ENCODE results near the gene KIF3B.
"Not testable (repeated sequence)": the region's sequence is repeated elsewhere in the genome, so short reads cannot be mapped to it uniquely, and the experiment has no call there.

The KIF3B gene

DNA sequence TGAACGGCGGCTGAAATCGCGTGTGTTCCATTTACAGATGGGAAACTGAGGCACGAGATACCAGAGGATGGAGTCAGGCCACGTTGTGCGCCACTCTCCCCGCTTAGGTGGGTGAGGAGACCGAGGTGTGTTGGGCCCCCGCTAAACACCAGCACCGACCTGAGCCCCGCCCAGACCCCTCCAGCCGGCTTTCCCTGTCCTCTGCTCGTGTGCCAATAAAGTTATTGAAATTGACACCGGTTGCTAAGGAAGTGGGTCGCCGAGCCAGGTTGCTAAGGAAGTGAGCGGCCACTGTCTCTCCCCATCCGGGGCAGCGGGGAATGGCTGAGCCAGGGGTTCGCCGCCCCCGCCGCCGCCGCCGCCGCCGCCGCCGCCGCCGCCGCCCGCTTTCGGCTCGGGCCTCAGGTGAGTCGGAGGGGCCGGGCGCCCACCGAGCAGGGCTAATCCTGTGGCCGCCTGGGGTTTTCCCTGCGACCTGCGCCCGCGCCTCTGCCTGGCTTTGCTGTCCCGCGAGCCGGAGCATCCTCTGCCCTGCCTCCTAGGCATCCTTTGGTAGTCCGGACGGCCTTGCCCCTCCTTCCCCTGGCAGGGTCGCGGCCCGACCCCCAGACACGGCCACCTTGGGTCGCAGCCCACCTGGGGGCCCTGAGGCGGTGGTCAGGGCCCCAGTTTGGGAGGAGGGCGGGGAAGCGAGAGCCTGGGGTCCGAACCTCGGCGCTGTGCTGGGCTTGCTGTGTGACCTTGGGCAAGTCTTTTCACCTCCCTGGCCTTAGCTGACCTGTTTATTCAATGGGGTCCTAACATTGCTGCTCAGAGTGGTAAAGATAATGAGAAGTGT is at the start of gene KIF3B:
Gene KIF3B, plus strand, starts transcription at position 291 of the 838 bp plus-strand sequence. CDS start 32,127 bp downstream, outside the sequence.
- DNase-seq = peak; percentile 87 to 90

DNA sequence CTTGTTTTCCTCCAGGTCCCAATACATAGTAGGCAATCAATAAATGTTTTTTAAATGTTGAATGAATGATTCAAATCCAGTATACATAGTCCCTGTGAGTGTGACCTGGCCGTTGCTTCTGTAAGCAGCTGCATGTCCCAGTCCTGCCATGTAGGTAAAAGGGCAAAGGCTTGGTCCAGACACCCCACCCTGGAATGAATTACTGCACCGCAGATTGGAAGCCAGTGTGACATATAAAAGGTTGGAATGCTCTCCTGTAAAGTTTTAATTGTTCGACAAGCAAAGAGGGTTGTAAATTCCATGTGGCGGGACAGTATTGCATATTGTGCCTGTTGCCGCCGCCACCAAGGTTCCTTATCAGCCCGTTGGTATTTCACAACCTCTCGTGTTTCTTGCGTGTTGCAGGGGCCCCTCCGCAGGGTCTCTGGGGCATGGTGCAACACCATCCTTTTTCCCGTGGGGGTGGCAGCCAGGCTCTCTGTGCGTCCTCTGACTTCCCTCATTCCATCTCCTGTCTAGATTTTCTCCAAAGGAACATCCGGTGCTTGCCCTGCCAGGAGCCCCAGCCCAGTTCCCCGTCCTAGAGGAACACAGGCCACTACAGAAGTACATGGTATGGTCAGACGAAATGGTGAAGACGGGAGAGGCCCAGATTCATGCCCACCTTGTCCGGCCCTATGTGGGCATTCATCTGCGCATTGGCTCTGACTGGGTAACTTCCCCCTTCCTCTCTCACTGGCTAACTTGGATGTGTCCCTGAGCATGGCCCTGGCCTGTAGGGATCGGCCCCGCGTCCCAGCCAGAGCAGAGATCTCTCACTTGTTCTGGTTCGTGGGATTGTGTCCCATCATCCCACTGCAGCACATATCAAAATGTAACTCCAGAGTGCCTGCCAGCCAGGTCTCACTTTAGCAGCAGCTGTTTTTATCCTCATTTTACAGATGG is 49.4 kb upstream of the KIF3B start:
- DNase-seq = no peak

DNA sequence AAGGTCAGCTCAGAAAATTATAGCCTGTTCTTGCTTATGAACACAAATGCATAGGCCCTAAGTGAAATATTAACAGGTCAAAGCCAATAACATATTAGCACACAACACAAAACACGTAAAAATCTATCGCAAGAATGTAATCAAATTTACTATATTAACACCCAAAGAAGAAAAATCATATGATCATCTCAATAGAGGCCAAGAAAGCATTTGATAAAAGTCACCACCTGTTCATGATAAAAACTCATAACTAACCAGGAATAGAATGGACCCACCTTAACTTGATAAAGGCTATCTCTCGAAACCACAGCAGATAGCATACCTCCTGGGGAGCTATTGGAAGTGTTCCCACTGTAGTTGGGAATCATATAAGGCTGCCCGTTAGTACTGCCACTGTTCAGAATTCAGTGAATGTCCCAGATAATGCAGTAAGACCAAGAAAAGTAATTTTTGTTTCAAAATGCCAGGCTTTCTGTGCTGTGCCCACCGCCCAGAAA is 48.2 kb upstream of the KIF3B start:
- DNase-seq = no peak

DNA sequence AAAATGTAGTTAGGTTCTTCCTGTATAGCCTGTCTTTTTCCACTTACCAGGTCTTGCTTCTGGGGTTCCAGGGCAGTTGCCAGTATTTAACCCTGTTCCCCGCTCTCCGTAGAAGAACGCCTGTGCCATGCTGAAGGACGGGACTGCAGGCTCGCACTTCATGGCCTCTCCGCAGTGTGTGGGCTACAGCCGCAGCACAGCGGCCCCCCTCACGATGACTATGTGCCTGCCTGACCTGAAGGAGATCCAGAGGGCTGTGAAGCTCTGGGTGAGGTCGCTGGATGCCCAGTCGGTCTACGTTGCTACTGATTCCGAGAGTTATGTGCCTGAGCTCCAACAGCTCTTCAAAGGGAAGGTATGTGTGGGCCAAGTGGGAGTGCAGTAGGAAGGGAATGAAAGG is 46.7 kb upstream of the KIF3B start:
- DNase-seq = no peak

DNA sequence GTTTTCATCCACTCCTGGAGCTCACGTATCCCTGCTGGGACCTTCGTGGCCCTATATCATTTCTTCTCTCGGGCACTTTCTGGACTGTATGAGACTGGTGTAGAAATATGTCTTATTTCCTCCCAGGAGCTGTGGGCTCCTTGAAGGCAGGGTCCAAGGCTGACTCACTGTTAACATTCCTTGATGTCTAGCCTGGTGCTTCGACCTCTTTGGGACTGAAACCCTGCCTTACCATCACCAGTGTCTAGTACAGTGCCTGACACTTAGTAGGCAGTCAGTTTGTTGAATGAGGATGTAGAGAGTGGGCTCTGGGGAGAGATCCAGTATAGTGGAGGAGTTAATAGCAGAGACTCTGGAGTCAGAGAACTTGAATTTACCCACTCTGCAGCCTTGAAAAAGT is 46.2 kb upstream of the KIF3B start:
- DNase-seq = no peak

DNA sequence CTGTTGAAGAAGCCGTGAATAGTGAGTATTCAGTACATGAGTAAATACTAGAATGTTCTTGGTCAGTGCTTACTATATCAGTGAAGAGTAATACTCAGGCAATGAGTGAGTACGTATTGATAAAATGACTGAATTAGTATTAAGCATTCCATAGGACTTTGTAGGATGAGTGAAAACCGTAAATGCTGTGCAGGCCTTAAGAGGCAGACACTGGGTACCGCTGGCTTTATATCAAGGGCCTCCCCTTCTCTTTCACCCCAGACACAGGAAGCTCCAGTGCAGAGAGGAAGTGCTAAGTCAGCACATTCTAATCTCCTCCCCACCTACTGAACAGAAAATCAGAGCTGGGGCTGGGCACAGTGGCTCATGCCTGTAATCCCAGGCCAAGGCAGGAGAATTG is 45.6 kb upstream of the KIF3B start:
- no peak for DNase-seq

DNA sequence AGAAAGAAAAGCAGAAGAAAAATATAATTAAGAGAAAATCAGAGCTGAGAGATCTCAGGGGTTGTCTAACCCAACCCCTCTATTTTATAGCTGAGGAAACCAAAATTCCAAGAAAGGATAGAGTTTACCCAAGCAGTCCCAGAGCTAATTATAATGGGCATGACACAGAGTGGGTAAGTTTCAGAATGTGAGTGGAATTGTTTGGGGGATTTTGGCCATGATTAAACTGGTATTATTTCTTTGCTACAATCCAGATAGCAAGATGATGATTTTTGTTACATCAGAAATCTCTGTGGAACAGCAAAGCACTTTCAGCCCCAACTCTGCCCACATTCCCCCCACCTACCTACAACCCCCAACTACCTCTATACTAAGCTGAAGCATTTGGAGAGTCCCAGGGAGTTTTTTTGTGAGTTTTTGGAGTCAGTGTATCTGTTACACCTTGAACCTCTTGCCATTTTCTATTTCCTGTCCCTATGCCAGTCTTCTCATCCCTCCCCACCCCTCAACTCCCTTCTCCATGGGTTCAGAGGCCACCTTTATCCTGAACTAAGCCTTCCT is 45.0 kb upstream of the KIF3B start:
- no peak for DNase-seq

DNA sequence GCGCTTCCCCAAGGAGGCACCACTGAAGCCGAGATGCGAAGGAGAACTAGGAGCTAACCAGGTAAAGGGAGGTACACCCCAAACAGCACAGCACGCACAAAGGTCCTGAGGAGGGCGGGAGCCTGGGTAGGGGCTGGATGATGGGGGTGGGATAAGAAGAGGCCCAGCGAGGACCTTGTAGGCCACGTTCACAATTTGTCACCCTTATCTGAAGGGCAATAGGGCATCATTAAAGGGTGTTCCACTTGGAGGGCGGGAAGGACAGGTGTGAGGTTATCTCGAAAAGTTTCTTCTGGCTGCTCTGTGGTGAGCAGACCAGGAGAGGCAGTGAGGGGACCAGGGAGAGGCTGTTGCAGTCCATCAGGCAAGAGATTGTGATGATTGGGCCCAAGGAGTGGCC is 44.2 kb upstream of the KIF3B start:
- DNase-seq = no peak

DNA sequence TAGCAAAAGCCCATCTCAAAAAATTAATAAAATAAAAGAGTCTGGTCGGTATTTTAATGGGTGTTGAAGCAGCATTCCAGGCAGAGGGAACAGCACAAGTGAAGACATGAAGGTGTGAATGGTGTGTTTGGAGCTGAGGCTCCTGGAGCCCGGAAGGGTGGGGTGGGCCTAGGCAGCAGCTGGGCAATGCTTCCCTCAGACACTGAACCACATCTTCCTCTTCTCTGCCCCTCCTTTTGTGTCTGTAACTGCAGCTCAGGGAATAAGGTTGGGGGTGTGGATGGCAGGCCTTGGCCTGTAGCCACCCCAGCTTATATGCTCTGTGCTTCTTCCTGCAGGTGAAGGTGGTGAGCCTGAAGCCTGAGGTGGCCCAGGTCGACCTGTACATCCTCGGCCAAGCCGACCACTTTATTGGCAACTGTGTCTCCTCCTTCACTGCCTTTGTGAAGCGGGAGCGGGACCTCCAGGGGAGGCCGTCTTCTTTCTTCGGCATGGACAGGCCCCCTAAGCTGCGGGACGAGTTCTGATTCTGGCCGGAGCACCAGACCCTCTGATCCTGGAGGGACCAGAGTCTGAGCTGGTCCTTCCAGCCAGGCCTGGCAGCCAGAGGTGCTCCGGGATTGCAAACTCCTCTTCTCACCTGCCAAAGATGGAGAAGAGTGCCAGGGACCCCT is 43.2 kb upstream of the KIF3B start:
- no peak for DNase-seq

DNA sequence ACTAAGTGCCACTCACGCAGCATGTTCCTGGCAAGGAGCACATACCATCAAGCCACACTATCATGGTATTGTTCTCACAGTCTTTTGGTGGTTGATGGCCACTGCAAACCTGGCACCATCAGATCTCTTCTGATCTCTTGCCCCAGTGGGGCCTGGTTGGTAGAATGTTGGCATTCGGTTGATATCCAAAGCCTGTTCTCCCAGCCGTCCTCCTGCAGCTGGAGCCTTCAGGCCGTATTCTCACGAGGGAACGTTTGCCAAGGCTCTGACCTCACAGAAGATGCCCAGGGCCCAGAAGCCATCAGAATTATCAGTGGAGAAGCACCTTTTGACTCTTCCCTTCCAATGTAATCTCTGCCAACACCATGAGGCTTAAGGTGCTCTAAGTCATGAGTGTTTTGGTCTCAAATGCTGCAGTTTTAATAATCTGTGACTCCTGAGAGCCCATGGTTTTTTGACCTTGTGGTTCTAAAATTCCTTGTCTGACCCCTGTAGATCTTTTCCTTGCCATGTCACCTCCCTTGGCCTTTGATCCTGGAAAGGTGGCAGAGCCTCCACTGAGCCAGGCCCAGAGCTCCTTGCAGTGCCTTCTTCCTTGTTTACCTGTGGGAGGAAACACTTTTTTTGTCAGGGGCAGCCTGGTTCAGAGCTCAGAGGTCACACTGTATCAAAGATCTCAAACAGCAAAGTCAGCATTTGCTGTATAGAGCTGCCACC is 42.0 kb upstream of the KIF3B start:
- DNase-seq = no peak

DNA sequence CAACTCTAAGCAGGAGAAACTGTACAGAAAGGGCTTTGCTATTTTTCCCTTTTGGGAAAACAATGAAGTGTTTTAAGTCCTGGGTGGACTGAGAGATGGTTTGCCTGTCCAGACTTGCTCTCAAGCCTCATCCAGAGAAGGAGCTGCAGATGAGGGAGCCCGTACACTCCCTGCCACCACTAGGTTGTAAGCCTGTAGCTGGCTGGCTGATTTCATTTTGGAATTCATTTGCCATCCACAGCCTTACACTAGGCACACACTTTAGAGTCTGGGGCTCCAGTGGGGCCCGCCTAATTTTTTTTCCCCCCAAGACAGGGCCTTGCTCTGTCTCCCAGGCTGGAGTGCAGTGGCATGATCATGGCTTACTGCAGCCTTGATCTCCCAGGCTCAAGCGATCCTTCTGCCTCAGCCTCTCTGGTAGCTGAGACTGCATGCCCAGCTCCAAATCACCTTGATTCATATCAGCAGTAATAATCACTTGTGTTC is 41.4 kb upstream of the KIF3B start:
- no peak for DNase-seq

DNA sequence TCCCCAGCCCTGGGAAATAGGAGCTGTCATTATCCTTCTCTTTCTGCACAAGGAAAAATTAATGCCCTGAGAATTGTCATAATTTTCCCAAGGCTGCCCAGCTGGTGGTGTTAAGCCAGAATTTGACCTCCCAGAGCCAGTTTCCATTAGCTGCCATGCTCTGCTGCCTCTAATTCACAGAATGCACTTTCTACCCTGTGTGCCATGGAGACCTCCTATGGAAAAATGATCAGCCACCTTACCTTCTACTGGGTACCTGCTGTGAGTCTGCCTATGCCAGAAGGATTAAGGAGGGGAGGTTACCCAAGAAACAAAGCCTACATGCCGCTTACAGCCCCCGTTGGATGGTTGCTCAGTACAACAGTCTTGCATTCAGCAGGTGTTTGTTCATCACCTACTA is 40.6 kb upstream of the KIF3B start:
- DNase-seq = no peak

DNA sequence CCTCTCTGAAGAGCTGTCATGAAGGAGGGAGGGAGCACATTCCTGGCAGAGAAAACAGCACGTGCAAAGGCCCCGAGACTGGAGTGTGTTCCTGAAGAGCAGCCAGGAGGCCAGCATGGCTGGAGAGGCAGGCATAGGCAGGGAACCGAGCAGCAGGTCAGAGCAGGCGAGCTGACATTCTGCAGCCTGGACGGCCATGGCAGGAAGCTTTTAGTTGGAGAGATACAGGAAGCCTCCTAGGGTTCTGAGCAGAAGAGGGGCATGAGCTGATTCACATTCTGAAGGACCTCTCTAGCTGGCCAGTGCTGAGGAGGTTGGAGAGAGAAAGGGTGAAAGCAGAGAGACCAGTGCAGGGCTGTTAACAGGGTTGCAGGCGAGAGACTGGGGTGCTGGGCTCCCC is 40.0 kb upstream of the KIF3B start:
- DNase-seq = no peak

DNA sequence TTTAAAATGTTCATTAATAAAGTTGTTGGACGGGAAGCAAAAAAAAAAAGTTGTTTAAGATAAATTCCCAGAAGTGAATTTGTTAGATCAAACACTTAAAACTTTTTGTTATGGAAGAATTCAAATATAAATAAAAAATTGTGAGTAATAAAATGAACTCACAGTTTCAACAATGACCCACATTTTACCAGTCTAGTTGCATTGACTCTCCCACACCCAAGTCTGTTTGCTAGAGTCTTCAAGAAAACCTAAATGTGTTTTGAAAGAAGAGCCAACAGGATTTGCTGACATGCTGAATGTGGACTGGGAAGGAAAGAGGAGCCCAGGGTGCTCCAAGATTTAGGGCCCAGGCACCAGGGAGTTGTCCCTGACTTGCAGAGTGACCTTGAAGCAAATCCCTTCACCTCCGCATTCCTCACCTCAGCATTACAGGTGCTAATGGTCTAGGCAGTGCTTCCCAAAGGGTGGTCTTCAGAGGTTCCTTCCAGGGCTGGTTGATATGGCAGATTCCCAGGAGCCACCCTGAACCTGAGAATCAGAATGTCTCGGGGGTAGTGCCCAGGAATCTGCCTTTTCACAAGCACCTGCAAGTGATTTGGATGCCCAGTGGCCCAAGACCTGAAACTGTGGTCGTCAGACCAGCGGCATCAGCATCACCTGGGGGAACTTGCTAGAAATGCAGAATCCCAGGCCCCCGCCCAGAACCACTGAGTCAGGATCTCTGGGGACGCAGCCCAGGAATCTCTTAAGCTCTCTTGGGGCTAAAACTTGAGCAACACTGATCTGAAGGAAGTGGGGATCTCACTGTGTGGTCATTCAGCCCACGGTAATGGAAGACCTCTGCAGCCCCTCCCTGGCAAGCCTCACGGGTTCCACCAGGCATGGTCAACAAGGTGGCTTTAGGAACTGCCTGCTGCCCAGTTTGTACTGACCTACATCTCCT is 38.7 kb upstream of the KIF3B start:
- no peak for DNase-seq

DNA sequence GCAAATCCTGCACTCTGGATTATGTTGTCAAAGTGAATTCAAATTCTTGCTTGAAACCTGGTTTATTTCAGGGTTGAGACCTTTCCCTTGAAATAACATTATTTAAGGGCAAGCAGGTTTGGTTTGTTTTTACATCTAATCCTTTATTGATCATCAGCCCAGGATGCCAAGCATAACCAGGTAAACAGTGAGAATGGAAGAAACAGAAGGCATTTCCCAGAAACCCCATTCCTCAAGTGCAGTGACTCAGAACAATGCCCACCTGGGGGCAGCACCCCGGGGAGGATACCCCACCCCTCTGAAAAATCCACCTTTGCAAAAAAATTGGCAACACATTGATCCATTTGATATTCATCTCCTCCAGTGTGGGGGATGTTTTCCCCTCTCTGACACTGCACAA is 37.2 kb upstream of the KIF3B start:
- no peak for DNase-seq

DNA sequence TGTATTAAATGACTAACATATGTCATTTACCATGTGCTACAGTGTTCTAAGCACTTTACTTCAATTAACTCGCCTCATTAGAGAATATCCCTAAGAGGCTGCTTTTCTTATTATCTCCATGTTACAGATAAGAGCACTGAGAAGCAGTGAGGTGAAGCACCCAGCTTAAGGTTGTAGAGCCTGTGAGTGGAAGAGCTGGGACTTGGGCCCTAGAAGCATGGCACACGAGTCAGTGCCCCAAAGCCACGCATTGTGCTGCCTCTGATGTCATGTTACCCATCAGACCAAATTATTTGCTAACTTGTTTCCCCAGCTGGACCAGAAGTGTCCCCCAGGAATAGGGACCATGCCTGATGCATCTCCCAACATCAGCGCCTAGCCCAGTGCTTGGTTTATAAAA is 35.6 kb upstream of the KIF3B start:
- DNase-seq = no peak

DNA sequence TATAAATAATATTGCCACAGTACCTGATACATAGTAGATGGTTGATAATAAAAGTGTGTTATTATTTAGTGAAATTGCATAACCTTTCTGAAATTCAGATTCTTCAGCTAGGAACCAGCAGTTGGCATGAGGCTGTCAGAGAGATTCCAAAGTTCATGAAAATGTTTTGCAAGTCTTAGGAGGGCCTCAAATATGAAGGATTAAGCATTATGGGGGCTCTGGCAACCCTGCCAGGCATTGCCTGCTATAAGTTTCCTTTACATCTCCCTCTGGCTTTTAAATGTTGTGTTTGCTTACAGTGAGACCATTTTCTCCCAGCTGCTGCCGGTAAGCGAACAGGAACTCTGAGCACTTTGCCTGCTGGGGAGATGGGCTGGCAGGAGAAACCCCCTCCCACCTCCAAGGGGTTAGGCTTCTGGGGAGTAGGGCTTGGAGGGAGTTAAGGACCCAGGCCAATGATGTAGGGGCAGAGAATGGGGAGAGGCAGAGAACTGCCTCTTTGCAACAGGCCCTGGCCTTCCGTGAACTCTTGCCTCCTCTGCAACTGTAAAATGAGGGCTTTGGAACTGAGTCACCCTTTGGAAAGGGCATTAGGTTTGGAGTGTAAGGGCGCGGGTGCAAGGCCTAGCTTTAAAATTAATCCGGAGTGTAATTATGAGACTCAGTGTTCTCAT is 33.2 kb upstream of the KIF3B start:
- no peak for DNase-seq

DNA sequence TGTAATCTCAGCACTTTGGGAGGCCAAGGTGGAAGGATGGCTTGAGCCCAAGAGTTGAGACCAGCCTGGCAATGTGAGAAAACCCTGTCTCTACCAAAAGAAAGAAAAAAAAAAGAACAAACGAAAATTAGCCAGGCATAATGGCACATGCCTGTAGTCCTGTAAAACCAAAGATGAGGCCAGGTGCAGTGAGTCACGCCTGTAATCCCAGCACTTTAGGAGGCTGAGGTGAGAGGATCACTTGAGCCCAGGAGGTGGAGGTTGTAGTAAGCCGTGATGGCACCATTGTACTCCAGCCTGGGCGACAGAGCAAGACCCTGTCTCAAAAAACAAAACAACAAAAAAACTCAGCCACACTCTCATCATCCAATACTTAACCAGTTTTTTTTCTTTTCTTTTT is 32.5 kb upstream of the KIF3B start:
- DNase-seq = no peak

DNA sequence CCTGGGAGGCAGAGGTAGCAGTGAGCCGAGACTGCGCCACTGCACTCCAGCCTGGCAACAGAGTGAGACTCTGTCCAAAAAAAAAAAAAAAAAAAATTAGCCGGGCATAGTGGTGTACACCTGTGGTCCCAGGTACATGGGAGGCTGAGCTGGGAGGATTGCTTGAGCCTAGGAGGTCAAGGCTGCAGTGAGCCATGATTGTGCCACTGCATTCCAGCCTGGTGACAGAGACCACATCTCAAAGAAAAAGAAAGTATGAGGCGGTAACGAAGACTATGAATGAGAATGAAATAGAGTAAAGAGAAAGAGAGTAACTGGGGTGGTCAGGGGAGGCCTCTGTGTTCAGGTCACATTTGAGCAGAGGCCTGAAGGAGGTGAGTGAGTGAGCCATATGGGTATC is 31.2 kb upstream of the KIF3B start:
- DNase-seq = not testable (repeated sequence)

DNA sequence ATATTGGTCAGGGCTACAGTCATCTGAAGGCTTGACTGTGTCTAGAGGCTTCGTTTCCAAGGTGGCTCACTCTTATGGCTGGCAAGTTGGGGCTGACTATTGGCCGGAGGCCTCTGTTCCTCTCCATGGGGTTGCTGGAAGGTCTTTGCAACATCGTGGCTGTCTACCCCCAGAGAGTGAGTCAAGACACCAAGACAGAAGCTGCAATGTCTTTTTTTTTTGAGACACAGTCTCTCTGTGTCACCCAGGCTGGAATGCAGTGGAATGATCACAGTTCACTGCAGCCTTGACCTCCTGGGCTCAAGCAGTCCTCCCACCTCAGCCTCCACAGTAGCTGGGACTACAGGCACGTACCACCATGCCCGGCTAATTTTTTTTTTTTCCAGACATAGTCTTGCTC is 29.4 kb upstream of the KIF3B start:
- DNase-seq = no peak
